Large intestine (tissue), 3 donors: ENCODE results near the gene SEMA5A. TPM values are rescaled to one million over a fixed set of nuclear protein-coding genes. Genes with fewer than 3 reads are reported as not detected.

Experiments
- DNase-seq, 2 donors: peaks; one replicate each; pipeline versions ENCODE4 v3.0.0 to v3.0.0-alpha.2; 2013
- H3K27ac ChIP-seq: one replicate; pipeline ENCODE4 v1.5.1; 2013; ENCODE audit warnings: low read length
- H3K27me3 ChIP-seq: 2 replicates; pipeline ENCODE4 v1.6.1; 2013; ENCODE audit warnings: low read length; ENCODE audit not compliant: control insufficient read depth, insufficient read depth
- H3K36me3 ChIP-seq: 2 replicates; pipeline ENCODE4 v1.6.1; 2013; ENCODE audit warnings: low read length; ENCODE audit not compliant: control insufficient read depth, insufficient read depth
- H3K4me1 ChIP-seq: one replicate; pipeline ENCODE4 v1.6.1; 2013; ENCODE audit warnings: low read length; ENCODE audit not compliant: control insufficient read depth, insufficient read depth
- H3K4me3 ChIP-seq: one replicate; pipeline ENCODE4 v1.5.1; 2013; ENCODE audit warnings: low read length
- H3K9me3 ChIP-seq: one replicate; pipeline ENCODE4 v1.6.1; 2013; ENCODE audit warnings: mild to moderate bottlenecking, low read depth, low read length, moderate library complexity; ENCODE audit not compliant: control insufficient read depth
- WGBS: methylation state at CpG from one replicate; pipeline ENCODE4 v1.1.5; 2013; ENCODE audit warnings: low lambda C conversion rate; ENCODE audit not compliant: insufficient coverage; 5-methylcytosine and 5-hydroxymethylcytosine counted together
- polyA plus RNA-seq: library from polyadenylated mRNA; unstranded; fragments of 120-200 nt; gene quantifications from one replicate; pipeline ENCODE4 v1.2.1, GENCODE V29; 2013

Gene SEMA5A
- polyA plus RNA-seq, 1 donor, result 11.9 TPM

DNA sequence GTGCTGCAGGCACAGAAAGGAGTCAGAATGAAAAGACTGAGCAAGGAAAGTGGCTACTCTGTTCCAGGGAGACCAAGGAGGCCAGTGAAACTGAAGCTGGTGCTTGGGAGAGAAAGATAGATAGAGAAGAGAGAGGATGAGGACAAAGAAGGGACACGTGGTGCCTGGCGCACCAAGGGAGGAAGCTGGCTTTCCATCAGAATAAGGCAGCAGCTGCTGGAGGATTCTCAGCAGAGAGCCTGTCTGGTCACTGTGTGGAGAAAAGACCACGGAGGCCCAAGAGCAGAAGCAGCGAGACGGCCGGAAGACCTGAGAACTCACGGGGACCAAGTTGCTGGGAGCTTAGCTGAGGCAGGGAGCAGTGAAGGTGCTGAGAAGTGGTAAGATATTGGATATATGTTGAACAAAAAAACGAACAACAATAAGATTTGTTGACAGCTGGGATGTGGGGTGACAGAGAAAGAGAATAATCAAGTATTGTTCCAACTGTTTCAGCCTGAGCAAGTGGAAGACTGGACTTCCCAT is 116.1 kb downstream of the SEMA5A start:
- Histone ChIP-seq H3K4me1 (peaks cover 29% of the 10 kb centered on the region), H3K9me3 (no peaks in the 10 kb centered on the region), H3K36me3 (no peaks in the 10 kb centered on the region), H3K27me3 (no peaks in the 10 kb centered on the region), H3K27ac (no peak overlapping the region), H3K4me3 (no peak overlapping the region)
- no peak for DNase-seq
- WGBS, result 96% methylated on average over 8 of the region's 8 CpGs

DNA sequence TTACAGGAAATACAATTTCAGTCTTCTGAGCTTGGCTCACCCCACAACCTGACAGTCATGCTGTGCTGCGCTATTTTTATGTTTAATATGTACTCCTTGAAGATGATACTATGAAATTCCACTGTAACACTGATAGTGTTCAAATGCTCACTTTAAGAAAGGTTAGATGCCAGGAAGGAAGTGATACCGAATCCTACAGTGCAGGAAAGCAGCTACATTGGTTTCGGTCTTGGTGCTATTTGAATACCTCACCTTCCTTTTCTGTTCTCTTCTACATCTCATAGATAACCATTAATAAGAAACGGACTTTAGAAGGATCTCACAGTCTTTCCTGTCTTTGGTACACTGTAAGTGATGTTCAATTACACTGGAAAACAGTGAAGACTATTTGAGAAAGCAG is 117.6 kb downstream of the SEMA5A start:
- WGBS, result 96% methylated on average over 3 of the region's 4 CpGs
- H3K4me1 ChIP-seq, result peaks cover 29% of the 10 kb centered on the region
- H3K36me3 ChIP-seq, result no peaks in the 10 kb centered on the region
- H3K27ac ChIP-seq, result no peak overlapping the region
- H3K4me3 ChIP-seq, result no peak overlapping the region
- H3K9me3 ChIP-seq, result no peaks in the 10 kb centered on the region
- no peaks in the 10 kb centered on the region for H3K27me3 ChIP-seq
- no peak for DNase-seq

DNA sequence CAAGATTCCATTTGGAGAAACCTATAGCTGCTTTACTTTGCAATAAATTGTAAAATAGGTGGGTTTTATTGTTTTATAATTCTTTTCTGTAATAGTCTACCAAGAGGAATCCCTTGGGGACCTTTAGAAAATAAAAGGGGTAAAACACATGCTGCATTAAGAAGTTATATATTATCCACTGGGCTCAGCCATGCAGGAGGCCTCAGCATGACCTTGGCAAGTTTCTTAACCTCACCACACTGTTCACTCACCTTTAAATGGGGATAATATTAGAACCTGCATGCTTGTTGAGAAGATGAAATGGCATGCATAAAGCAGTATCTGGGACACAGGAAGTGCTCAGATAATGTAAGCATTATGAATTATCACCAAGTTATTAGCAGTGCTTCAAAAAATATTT is 120.2 kb downstream of the SEMA5A start:
- peaks cover 13% of the 10 kb centered on the region for H3K4me1 ChIP-seq
- no peak overlapping the region for H3K27ac ChIP-seq
- H3K4me3 ChIP-seq, result no peak overlapping the region
- H3K27me3 ChIP-seq, result no peaks in the 10 kb centered on the region
- H3K9me3 ChIP-seq, result no peaks in the 10 kb centered on the region
- no peak for DNase-seq
- no peaks in the 10 kb centered on the region for H3K36me3 ChIP-seq

DNA sequence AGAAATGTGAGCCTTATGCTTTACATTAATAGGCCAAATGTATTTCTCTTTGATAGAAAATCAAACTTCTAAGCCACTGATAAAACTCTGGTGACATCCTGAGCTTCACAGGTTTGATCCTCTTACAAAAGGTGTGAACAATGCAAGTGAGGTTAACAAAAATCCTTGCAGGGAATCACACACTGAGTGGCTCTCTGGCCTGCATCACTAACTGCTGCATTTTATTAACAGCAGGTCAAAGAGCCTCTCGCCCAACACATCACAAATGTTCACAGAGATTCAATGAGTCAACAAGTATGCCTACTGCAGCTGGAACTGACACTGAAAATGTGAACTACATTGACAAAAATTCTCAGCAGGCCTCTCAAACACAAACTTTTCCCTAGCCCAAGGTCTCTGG is 122.3 kb downstream of the SEMA5A start:
- Histone ChIP-seq H3K27me3 (no peaks in the 10 kb centered on the region), H3K27ac (no peak overlapping the region), H3K9me3 (no peaks in the 10 kb centered on the region), H3K4me3 (no peak overlapping the region), H3K36me3 (no peaks in the 10 kb centered on the region), H3K4me1 (peaks cover 10% of the 10 kb centered on the region)
- no CpG with 5 or more reads among the region's 1 CpG for WGBS
- no peak for DNase-seq

DNA sequence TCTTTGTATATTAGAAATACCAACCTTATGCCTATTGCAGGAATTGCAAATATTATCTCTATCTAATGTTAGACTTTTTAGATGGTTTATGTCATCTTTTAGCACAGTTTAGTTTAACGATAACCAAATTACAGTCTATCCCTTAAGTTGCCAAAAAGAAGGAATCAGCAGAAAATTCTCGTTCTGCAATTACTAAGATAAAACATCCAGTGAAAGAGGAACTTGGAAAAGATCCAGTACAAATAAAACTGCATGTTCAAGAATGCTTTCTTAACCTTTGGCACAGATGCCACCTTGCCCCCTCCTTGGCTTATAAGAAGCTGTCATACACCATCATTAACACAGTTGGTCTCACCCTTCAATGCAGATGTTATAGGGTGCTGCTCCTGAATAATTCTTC is 124.0 kb downstream of the SEMA5A start:
- 29% methylated on average over 2 of the region's 2 CpGs for WGBS
- Histone ChIP-seq H3K9me3 (no peaks in the 10 kb centered on the region), H3K4me1 (peaks cover 4% of the 10 kb centered on the region), H3K27ac (no peak overlapping the region), H3K4me3 (no peak overlapping the region), H3K27me3 (no peaks in the 10 kb centered on the region), H3K36me3 (no peaks in the 10 kb centered on the region)
- DNase-seq, result peak in 1 of 2 donors; percentile 27

DNA sequence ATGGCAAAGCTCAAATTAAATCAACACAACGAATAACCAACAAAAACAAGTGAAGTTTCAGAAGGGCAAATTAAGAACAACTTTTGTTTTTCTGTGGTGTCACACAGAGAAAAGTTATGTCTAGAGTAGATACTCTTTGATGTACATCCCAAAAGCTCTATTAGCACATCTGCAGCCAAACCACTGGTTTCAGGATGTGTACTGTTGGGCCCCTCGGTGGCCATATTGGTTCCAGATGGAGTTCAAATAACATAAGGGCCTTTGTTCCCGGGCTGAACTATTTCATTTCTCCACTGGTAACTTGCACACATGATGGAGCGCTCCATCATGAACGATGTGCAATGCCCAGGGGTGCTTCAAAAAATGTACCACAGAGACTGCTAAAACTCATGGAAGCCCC is 126.1 kb downstream of the SEMA5A start:
- WGBS, result 100% methylated on average over 1 of the region's 5 CpGs
- Histone ChIP-seq H3K36me3 (no peaks in the 10 kb centered on the region), H3K27me3 (no peaks in the 10 kb centered on the region), H3K4me1 (no peaks in the 10 kb centered on the region), H3K4me3 (no peak overlapping the region), H3K27ac (no peak overlapping the region), H3K9me3 (no peaks in the 10 kb centered on the region)
- DNase-seq, result no peak

DNA sequence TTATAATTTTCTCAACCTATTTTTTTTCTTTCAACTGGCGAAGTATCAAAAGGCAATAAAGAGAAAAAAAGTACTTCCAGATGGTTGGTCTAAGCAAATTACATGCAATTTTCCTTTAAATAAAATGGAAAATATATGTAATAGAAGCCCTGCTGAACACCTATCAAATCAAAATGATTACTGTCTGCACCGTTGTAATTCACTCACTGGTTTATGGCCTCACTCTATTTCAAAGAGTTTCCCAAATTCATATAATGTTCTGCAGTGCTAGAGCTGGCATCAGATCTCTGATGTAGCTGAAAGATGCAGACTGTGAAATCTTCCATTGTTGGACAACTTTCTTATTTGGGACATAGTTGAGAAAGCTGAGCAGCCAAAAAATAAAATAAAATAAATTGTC is 130.3 kb downstream of the SEMA5A start:
- Histone ChIP-seq H3K4me3 (no peak overlapping the region), H3K27me3 (no peaks in the 10 kb centered on the region), H3K36me3 (no peaks in the 10 kb centered on the region), H3K9me3 (no peaks in the 10 kb centered on the region), H3K27ac (no peak overlapping the region), H3K4me1 (peaks cover 3% of the 10 kb centered on the region)
- 100% methylated on average over 1 of the region's 2 CpGs for WGBS
- no peak for DNase-seq

DNA sequence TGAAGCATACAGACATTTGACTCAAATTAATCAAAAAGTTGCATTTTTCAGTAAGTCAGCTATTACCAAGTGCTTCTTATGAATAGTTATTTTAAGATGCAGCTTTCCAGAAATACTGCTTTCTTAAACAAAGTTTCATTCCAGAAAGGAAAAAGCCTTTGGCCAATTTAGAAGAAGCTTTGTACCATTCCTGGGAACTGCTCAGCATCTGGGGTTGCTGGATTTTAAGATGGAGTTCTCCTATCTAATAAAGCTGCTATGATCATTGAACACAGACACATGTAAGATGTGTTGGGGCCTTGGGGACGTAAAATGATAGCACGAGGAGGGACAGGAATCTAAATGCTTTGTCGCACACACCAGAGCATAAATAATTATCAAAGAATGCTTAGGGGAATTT is 130.8 kb downstream of the SEMA5A start:
- H3K9me3 ChIP-seq, result no peaks in the 10 kb centered on the region
- DNase-seq, result no peak
- peaks cover 8% of the 10 kb centered on the region for H3K4me1 ChIP-seq
- WGBS, result 100% methylated on average over 1 of the region's 3 CpGs
- H3K27me3 ChIP-seq, result no peaks in the 10 kb centered on the region
- no peaks in the 10 kb centered on the region for H3K36me3 ChIP-seq
- no peak overlapping the region for H3K4me3 ChIP-seq
- no peak overlapping the region for H3K27ac ChIP-seq

DNA sequence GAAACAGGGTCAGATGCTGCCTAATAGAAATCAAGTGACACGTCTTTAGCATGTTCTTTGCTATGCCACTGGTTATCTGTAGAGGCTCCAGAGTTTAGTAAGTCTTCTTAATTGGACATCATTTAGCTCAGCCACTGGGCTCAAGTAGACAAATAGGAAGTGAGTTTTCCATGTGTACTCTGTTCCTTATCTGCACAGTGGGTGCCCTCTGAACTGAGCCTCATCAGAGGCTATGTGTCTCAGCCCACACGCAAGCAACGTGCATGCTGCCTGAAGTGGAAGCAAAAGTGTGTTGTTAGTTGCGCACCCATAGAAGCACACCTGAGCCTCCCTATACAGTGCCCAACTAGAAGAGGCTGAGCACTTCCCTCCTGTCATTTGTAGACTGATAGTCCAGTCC is 134.7 kb downstream of the SEMA5A start:
- Histone ChIP-seq H3K4me3 (no peak overlapping the region), H3K4me1 (peaks cover 14% of the 10 kb centered on the region), H3K27ac (peak overlapping the region; percentile 87), H3K27me3 (no peaks in the 10 kb centered on the region), H3K9me3 (no peaks in the 10 kb centered on the region), H3K36me3 (no peaks in the 10 kb centered on the region)
- DNase-seq, result peak; percentile 77 to 90
- no CpG with 5 or more reads among the region's 4 CpGs for whole genome bisulfite sequencing

DNA sequence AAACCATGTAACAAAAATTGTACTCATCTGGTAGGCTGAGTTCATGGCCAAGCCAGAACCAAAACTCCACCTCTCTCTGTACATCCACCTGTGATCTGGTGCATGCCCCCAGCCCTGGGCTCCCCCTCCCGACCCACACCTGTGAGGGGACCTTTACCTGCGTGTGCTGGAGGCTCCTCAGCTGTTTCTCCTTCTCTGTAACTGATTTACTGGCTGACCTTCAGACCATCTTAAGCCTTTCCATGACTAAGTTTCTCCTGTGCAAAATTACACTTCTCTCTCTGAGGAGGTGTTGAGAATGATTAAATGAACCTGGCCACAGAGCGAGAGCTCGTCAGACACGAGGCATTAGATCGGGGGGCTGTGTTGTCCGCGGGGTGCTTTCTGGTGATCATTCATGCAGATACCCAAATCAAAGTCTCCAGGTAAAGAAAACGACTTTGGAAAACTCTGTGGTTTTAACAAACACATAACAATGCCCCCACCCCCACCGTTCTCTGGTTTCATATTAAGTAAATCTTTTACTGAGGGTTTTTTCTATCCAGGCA is 136.4 kb downstream of the SEMA5A start:
- Histone ChIP-seq H3K27me3 (no peaks in the 10 kb centered on the region), H3K27ac (peak overlapping the region; percentile 87), H3K4me3 (peak overlapping the region; percentile 23), H3K9me3 (no peaks in the 10 kb centered on the region), H3K4me1 (peaks cover 14% of the 10 kb centered on the region), H3K36me3 (no peaks in the 10 kb centered on the region)
- DNase-seq, result peak; percentile 88 to 94
- WGBS, result 23% methylated on average over 2 of the region's 10 CpGs

DNA sequence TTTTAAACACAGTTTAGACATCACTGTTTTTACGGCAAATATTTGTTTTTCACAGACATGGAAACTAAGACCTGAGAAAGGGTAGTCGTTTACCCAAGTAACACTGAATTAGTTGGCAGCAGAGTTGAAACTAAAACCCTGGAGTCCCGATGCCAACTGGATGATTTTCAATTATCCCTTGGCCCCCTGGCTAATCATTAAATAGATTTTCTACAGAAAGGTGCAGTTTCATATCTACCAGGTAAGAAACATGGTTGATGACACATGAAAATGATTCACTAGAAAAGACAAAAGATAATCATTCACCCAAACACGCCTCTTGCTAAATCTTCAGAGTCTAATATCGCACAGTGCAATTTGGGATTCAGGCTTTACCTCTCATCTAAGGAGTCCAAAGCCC is 136.9 kb downstream of the SEMA5A start:
- Histone ChIP-seq H3K4me1 (peaks cover 14% of the 10 kb centered on the region), H3K27ac (peak overlapping the region; percentile 87), H3K9me3 (no peaks in the 10 kb centered on the region), H3K36me3 (no peaks in the 10 kb centered on the region), H3K4me3 (peak overlapping the region; percentile 12), H3K27me3 (no peaks in the 10 kb centered on the region)
- peak in 1 of 2 donors; percentile 33 for DNase-seq
- WGBS, result 0% methylated on average over 1 of the region's 5 CpGs
